ENCODE measurements around the gene FST. TPM values are rescaled to one million over a fixed set of nuclear protein-coding genes. Genes with fewer than 3 reads are reported as not detected.

The FST gene
- total RNA-seq, 2 donors from 2014 or later, result 3.9 to 12.6 TPM

DNA sequence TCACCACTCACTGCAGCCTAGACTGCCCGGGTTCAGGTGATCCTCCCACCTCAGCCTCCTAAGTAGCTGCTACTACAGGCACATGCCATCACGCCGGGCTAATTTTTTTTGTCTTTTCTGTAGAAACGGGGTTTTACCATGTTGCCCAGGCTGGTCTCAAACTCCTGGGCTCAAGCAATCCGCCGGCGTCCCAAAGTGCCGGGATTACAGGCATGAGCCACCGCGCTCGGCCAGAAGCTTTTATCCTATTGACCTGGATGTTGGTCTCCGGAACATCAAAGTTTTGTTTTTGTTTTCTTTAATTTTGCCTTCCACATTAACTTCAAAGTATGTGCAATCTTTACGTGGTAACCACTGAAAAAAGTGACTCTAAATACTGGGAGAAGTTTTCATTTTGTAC lies 42.4 kb upstream of the FST start:
- no peaks in the 10 kb centered on the region for H3K27me3 ChIP-seq (replicated peaks; ENCODE audit: insufficient read depth)
- peaks cover 3 to 15% of the 10 kb centered on the region in 2 donors for H3K4me1 ChIP-seq (ENCODE audit: control insufficient read depth in 1 of 2, low read depth in 2 of 2)
- H3K4me3 ChIP-seq, result no peak overlapping the region
- no peaks in the 10 kb centered on the region for H3K36me3 ChIP-seq
- ATAC-seq (ENCODE audit: insufficient number of reproducible peaks, low FRiP score, low read depth), result no peak
- TF ChIP-seq, protein P1, sequence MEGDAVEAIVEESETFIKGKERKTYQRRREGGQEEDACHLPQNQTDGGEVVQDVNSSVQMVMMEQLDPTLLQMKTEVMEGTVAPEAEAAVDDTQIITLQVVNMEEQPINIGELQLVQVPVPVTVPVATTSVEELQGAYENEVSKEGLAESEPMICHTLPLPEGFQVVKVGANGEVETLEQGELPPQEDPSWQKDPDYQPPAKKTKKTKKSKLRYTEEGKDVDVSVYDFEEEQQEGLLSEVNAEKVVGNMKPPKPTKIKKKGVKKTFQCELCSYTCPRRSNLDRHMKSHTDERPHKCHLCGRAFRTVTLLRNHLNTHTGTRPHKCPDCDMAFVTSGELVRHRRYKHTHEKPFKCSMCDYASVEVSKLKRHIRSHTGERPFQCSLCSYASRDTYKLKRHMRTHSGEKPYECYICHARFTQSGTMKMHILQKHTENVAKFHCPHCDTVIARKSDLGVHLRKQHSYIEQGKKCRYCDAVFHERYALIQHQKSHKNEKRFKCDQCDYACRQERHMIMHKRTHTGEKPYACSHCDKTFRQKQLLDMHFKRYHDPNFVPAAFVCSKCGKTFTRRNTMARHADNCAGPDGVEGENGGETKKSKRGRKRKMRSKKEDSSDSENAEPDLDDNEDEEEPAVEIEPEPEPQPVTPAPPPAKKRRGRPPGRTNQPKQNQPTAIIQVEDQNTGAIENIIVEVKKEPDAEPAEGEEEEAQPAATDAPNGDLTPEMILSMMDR (IDR thresholded peaks at IDR 0.05), result no peak
- no peaks in the 10 kb centered on the region for H3K9me3 ChIP-seq
- DNase-seq (ENCODE audit: low spot score), result no peak
- H3K27ac ChIP-seq, result no peak overlapping the region

GRCh38 chr5:53438486-53439472 lies 41.6 kb upstream of the FST start:
- DNase-seq (ENCODE audit: low spot score) (no peak), ATAC-seq (ENCODE audit: insufficient number of reproducible peaks, low FRiP score, low read depth) (no peak)
- Histone ChIP-seq H3K9me3 (no peaks in the 10 kb centered on the region), H3K36me3 (no peaks in the 10 kb centered on the region), H3K4me3 (no peak overlapping the region), H3K27me3 (replicated peaks; ENCODE audit: insufficient read depth) (no peaks in the 10 kb centered on the region), H3K4me1 (ENCODE audit: control insufficient read depth in 1 of 2, low read depth in 2 of 2) (peaks cover 3 to 15% of the 10 kb centered on the region in 2 donors), H3K27ac (no peak overlapping the region)
- TF ChIP-seq, protein P1 (IDR thresholded peaks at IDR 0.05), result no peak

GRCh38 chr5:53442961-53443360 lies 37.5 kb upstream of the FST start:
- Histone ChIP-seq H3K36me3 (no peaks in the 10 kb centered on the region), H3K9me3 (no peaks in the 10 kb centered on the region), H3K27me3 (replicated peaks; ENCODE audit: insufficient read depth) (no peaks in the 10 kb centered on the region), H3K4me3 (no peak overlapping the region), H3K27ac (no peak overlapping the region), H3K4me1 (ENCODE audit: control insufficient read depth in 1 of 2, low read depth in 2 of 2) (peaks cover 3 to 15% of the 10 kb centered on the region in 2 donors)
- DNase-seq (ENCODE audit: low spot score), result no peak
- no peak for ATAC-seq (ENCODE audit: insufficient number of reproducible peaks, low FRiP score, low read depth)
- TF ChIP-seq, protein P1 (IDR thresholded peaks at IDR 0.05), result no peak

DNA sequence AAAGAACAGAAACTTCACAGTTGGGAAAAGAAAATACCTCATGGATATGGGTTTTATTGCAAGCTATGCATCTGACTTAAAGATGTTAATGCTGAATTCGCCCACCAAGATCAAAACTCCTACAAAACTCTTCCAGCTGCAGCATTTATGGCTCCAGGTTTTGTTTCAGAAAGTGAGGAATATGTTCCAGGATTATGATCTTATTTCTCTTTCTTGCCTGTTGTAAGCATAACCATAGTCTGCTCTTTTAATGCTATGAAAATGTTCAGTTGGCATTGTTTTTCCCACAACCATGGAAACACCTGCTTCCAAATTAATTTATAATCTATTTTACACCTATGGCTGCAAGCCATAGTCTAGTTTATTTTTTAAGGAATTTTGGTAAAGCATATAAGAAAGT lies 34.9 kb upstream of the FST start:
- no peaks in the 10 kb centered on the region for H3K36me3 ChIP-seq
- no peak overlapping the region for H3K27ac ChIP-seq
- H3K4me3 ChIP-seq, result no peak overlapping the region
- no peak for DNase-seq (ENCODE audit: low spot score)
- no peak for ATAC-seq (ENCODE audit: insufficient number of reproducible peaks, low FRiP score, low read depth)
- H3K27me3 ChIP-seq (replicated peaks; ENCODE audit: insufficient read depth), result no peaks in the 10 kb centered on the region
- TF ChIP-seq, protein P1 (IDR thresholded peaks at IDR 0.05), result no peak
- H3K4me1 ChIP-seq (ENCODE audit: control insufficient read depth in 1 of 2, low read depth in 2 of 2), result no peaks in the 10 kb centered on the region
- no peaks in the 10 kb centered on the region for H3K9me3 ChIP-seq

DNA sequence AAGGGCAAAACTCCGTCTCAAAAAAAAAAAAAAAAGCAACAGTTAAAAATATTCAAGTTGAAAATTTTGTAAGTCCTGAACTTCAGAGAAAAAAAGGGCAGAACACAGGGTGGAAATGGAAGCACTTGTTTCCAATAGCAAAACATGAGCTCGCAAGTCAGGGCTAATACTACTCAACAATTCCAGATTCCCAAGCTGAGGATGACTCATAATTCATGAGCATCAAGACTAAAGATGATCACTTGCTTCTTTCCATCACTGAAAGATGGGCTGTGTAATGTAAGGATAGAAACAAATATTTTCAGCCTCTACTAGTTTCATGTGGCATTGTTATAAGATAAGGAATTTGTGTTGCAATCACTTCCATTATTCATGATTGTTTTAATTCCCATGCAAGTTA lies 33.5 kb upstream of the FST start:
- TF ChIP-seq, protein P1 (IDR thresholded peaks at IDR 0.05), result no peak
- Histone ChIP-seq H3K27ac (no peak overlapping the region), H3K36me3 (no peaks in the 10 kb centered on the region), H3K9me3 (no peaks in the 10 kb centered on the region), H3K4me1 (ENCODE audit: control insufficient read depth in 1 of 2, low read depth in 2 of 2) (no peaks in the 10 kb centered on the region), H3K27me3 (replicated peaks; ENCODE audit: insufficient read depth) (no peaks in the 10 kb centered on the region), H3K4me3 (no peak overlapping the region)
- ATAC-seq (ENCODE audit: insufficient number of reproducible peaks, low FRiP score, low read depth) (no peak), DNase-seq (ENCODE audit: low spot score) (no peak)

Measured in thoracic aorta (tissue), 2 donors.